Neutrophil (primary cell): ENCODE measurements around the gene PURB.

ENCODE experiments used
- H3K27ac ChIP-seq: fragments of 200-600 bp; sonication (generic); 2 replicates; pipeline ENCODE4 v1.5.1; 2016; ENCODE audit warnings: mild to moderate bottlenecking, moderate library complexity
- H3K27me3 ChIP-seq: fragments of 200-600 bp; sonication (generic); 2 replicates; pipeline ENCODE4 v1.6.0; 2016; ENCODE audit warnings: mild to moderate bottlenecking
- H3K36me3 ChIP-seq: fragments of 200-600 bp; sonication (generic); 2 replicates; pipeline ENCODE4 v1.5.1; 2017
- H3K4me1 ChIP-seq, 2 experiments: fragments of 200-600 bp in 1 of 2; sonication (generic) in 1 of 2; 1 replicate in 1 of 2; 2 replicates in 1 of 2; pipeline versions ENCODE4 v1.5.1 to v1.6.1; 2013 to 2016; ENCODE audit warnings: low read depth in 1 of 2, low read length in 1 of 2, mild to moderate bottlenecking in 1 of 2, moderate library complexity in 1 of 2; ENCODE audit not compliant: control insufficient read depth in 1 of 2, insufficient read depth in 1 of 2
- H3K4me3 ChIP-seq, 2 experiments: fragments of 200-600 bp in 1 of 2; sonication (generic) in 1 of 2; 1 replicate in 1 of 2; 2 replicates in 1 of 2; pipeline ENCODE4 v1.5.1; 2013 to 2016; ENCODE audit warnings: low read depth in 1 of 2, low read length in 1 of 2, mild to moderate bottlenecking in 1 of 2, moderate library complexity in 1 of 2
- H3K9me3 ChIP-seq: fragments of 200-600 bp; sonication (generic); 2 replicates; pipeline ENCODE4 v1.5.1; 2016
- CTCF ChIP-seq: fragments of 200-600 bp; sonication (generic); IDR thresholded peaks from 2 replicates; pipeline ENCODE4 v1.5.1; 2016; ENCODE audit warnings: antibody characterized with exemption

The PURB gene

GRCh38 chr7:44911911-44912310, 26.6 kb upstream of the PURB start:
- H3K36me3 ChIP-seq, result no peaks in the 10 kb centered on the region
- H3K9me3 ChIP-seq, result no peaks in the 10 kb centered on the region
- no peaks in the 10 kb centered on the region for H3K27me3 ChIP-seq
- no peaks in the 10 kb centered on the region for H3K4me1 ChIP-seq
- TF ChIP-seq CTCF, result no peak
- H3K27ac ChIP-seq, result no peak overlapping the region
- no peak overlapping the region for H3K4me3 ChIP-seq

GRCh38 chr7:44909596-44910389, 24.5 kb upstream of the PURB start:
- no peaks in the 10 kb centered on the region for H3K4me1 ChIP-seq
- H3K27me3 ChIP-seq, result no peaks in the 10 kb centered on the region
- H3K27ac ChIP-seq, result no peak overlapping the region
- H3K9me3 ChIP-seq, result no peaks in the 10 kb centered on the region
- TF ChIP-seq CTCF, result no peak
- H3K36me3 ChIP-seq, result no peaks in the 10 kb centered on the region
- H3K4me3 ChIP-seq, result no peak overlapping the region

- H3K9me3 ChIP-seq, result no peaks in the 10 kb centered on the region
- TF ChIP-seq CTCF, result no peak
- H3K36me3 ChIP-seq, result no peaks in the 10 kb centered on the region
- no peak overlapping the region for H3K27ac ChIP-seq
- no peak overlapping the region for H3K4me3 ChIP-seq
- no peaks in the 10 kb centered on the region for H3K4me1 ChIP-seq
- H3K27me3 ChIP-seq, result no peaks in the 10 kb centered on the region
Observed at GRCh38 chr7:44906965-44907364, 21.6 kb upstream of the PURB start.

- Histone ChIP-seq H3K27me3 (no peaks in the 10 kb centered on the region), H3K27ac (no peak overlapping the region), H3K4me3 (no peak overlapping the region), H3K4me1 (no peaks in the 10 kb centered on the region), H3K9me3 (no peaks in the 10 kb centered on the region), H3K36me3 (no peaks in the 10 kb centered on the region)
- no peak for TF ChIP-seq CTCF
Observed at GRCh38 chr7:44905002-44905635, 19.8 kb upstream of the PURB start.

- Histone ChIP-seq H3K4me1 (no peaks in the 10 kb centered on the region), H3K27me3 (no peaks in the 10 kb centered on the region), H3K36me3 (no peaks in the 10 kb centered on the region), H3K27ac (no peak overlapping the region), H3K9me3 (no peaks in the 10 kb centered on the region), H3K4me3 (no peak overlapping the region)
- TF ChIP-seq CTCF, result no peak
Observed at GRCh38 chr7:44899443-44899842, 14.1 kb upstream of the PURB start.
